ENCODE measurements around the gene DCAF7.

The DCAF7 gene

DNA sequence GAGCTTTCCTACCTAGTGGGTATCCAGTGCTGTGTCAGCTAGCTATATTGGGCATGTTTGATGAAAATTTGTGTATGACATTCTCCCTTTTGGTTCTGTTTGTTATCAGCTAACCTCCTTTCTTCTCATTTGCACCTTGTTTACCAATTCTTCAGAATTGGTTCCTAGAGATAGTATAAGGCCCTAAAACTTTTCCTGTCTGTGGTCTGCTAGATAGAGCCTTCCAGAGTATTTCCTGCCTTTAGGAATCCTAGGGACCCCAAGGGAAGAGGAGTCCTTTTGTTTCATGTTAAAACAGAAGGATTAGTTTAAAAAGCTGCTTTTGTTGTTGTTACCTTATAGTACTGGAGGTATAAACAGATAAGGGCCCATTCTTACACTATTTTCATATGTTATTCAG is 83.5 kb downstream of the DCAF7 start:
- in situ Hi-C loops (cut with MboI; ENCODE audit: low sequenced_read_pairs, unreplicated experiment) = no loop called here
- TF ChIP-seq, protein P1, sequence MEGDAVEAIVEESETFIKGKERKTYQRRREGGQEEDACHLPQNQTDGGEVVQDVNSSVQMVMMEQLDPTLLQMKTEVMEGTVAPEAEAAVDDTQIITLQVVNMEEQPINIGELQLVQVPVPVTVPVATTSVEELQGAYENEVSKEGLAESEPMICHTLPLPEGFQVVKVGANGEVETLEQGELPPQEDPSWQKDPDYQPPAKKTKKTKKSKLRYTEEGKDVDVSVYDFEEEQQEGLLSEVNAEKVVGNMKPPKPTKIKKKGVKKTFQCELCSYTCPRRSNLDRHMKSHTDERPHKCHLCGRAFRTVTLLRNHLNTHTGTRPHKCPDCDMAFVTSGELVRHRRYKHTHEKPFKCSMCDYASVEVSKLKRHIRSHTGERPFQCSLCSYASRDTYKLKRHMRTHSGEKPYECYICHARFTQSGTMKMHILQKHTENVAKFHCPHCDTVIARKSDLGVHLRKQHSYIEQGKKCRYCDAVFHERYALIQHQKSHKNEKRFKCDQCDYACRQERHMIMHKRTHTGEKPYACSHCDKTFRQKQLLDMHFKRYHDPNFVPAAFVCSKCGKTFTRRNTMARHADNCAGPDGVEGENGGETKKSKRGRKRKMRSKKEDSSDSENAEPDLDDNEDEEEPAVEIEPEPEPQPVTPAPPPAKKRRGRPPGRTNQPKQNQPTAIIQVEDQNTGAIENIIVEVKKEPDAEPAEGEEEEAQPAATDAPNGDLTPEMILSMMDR (IDR thresholded peaks at IDR 0.05; ENCODE audit: borderline replicate concordance, control extremely low read depth, extremely low read depth, insufficient read depth, missing control alignments) = no peak
- DNase-seq (ENCODE audit: low spot score) = no peak

DNA sequence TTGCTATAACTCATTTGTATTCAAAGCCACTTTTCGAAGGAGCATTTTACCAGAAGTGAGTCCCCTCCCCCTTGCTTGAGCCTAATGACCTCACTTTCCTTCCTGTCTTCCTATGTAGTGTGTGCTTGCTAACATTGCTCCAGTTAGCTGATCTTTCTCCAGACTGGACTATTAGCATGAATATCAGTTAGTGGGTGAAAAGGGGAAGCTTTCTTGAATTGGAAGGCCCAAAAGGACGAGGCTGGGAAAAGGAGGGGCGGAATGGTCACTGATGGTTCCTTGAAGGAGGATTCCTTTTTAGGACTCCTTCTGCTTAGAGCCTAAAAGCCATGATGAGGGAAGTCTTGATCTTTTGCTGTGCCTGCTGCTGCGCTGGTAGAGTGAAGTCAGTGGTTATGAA is 83.9 kb downstream of the DCAF7 start:
- in situ Hi-C loops (cut with MboI; ENCODE audit: low sequenced_read_pairs, unreplicated experiment) = no loop called here
- DNase-seq (ENCODE audit: low spot score) = no peak
- TF ChIP-seq, protein P1 (IDR thresholded peaks at IDR 0.05; ENCODE audit: borderline replicate concordance, control extremely low read depth, extremely low read depth, insufficient read depth, missing control alignments) = no peak

DNA sequence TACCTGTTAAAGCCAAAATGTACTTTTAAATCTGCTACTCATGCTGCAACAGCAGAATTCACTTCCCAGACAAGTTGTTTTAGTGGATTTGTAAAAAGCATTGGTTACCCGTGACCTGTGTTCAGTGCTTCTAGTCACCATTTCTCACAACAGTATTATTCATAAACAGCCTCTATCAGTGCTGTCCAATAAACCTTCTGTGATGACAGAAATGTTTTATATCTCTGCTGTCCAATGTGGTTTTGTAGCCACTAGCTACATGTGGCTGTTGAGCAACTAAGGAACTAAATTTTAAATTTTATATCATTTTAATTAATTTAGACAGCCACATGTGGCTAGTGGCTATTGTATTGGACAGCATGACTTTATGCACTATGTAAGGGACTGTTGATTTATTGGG is 84.5 kb downstream of the DCAF7 start:
- TF ChIP-seq, protein P1 (IDR thresholded peaks at IDR 0.05; ENCODE audit: borderline replicate concordance, control extremely low read depth, extremely low read depth, insufficient read depth, missing control alignments) = no peak
- DNase-seq (ENCODE audit: low spot score) = no peak
- in situ Hi-C loops (cut with MboI; ENCODE audit: low sequenced_read_pairs, unreplicated experiment) = no loop called here

DNA sequence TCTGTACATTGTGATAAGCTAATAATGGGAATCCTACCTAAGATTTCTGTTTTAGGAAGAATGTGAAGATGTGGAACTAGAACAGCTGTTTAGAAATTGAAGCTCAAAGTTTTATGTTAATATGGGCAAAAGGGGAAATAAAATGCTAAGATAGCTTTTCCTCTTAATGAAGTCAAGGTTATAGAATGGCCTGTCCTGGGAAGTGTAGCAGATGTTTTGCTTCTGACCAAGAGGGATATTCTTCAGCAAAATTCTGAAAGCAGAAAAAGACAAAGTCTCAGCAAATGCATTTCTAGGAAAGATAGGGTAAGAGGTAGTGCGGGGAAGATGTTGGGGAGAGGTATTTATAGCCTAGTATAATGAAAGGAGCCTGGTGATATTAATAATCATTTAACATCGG is 85.0 kb downstream of the DCAF7 start:
- no peak for DNase-seq (ENCODE audit: low spot score)
- in situ Hi-C loops (cut with MboI; ENCODE audit: low sequenced_read_pairs, unreplicated experiment) = no loop called here
- TF ChIP-seq, protein P1 (IDR thresholded peaks at IDR 0.05; ENCODE audit: borderline replicate concordance, control extremely low read depth, extremely low read depth, insufficient read depth, missing control alignments) = no peak

DNA sequence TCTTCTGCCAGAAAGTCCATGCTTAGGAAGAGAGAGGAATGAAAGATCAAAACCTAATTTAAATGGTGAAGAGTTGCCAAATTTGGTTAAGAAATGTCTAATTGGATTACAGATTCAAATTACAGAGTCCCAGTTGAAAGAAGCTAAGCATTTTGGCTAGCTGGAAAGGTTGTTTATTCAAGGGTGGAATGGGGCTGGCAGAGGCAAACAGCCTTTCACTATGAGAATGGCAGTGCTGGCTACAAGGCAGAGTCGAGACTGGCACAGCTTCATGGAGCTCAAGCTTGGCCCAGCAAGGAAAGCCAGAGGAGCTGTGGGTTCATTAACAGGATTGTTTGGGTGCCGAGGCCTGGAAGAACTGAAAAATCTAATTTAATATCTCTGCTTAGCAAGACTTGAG is 85.5 kb downstream of the DCAF7 start:
- no peak for DNase-seq (ENCODE audit: low spot score)
- TF ChIP-seq, protein P1 (IDR thresholded peaks at IDR 0.05; ENCODE audit: borderline replicate concordance, control extremely low read depth, extremely low read depth, insufficient read depth, missing control alignments) = no peak
- in situ Hi-C loops (cut with MboI; ENCODE audit: low sequenced_read_pairs, unreplicated experiment) = no loop called here

DNA sequence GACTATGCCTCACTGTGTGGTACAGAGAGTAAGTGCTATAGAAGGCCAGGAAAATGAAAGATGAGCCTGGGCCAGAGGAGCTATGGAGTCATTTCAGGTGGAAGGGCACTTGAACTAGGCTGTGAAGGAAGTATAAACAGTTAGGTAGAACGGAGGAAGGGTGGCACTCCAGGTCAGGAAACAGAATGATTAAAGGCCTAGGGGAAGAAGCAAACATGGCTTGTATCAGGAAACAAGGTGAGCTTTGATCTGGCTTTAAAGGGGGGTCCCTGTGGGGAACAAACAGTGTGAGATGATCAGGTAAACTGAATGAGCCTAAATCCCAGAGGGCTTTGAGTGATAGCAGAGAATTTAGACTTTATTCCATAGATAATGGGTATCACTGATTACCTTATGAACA is 88.8 kb downstream of the DCAF7 start:
- TF ChIP-seq, protein P1 (IDR thresholded peaks at IDR 0.05; ENCODE audit: borderline replicate concordance, control extremely low read depth, extremely low read depth, insufficient read depth, missing control alignments) = no peak
- in situ Hi-C loops (cut with MboI; ENCODE audit: low sequenced_read_pairs, unreplicated experiment) = no loop called here
- DNase-seq (ENCODE audit: low spot score) = no peak

DNA sequence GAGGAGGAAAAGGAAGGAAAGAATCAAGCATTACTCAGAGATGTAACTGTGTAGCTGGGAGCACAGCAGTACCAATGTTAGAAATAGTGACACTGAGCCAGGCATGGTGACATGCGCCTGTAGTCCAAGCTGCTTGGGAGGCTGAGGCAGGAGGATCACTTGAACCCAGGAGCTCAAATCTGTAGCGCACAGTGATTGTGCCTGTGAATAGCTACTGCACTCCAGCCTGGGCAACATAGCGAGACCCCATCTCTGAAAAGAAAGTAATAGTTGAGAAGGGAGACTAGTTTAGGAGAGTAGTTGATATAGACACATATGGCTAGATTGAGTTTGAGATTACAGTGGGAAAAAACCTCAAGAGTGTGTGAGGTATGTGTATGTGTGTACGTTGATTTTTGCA is 89.8 kb downstream of the DCAF7 start:
- in situ Hi-C loops (cut with MboI; ENCODE audit: low sequenced_read_pairs, unreplicated experiment) = no loop called here
- no peak for DNase-seq (ENCODE audit: low spot score)
- TF ChIP-seq, protein P1 (IDR thresholded peaks at IDR 0.05; ENCODE audit: borderline replicate concordance, control extremely low read depth, extremely low read depth, insufficient read depth, missing control alignments) = no peak
